HCT116 (cell line): Measurements from ENCODE around the gene TLE4. TPM values are rescaled to one million over a fixed set of nuclear protein-coding genes. Genes with fewer than 3 reads are reported as not detected.

Experiments
- ATAC-seq: fragments of 200-7000 bp; cut with Tn5 transposase; 2 replicates; pipeline ENCODE4 v1.9.1; 2020; ENCODE audit warnings: mild to moderate bottlenecking, moderate library complexity
- BruUV-seq: library from RNA; stranded (reverse); fragments of 400-500 nt; replicated peaks from 2 replicates; lab custom pipeline; 2021; lab: Mats Ljungman, UMichigan
- CTCF ChIA-PET: fragments of 300-600 bp; sonication (Branson Sonifier 250); formaldehyde crosslinking; loops from one replicate; lab custom pipeline; 2021; ENCODE audit warnings: antibody characterized with exemption; lab: Charles Lee
- POLR2A ChIA-PET: fragments of 300-600, 350-600 bp; sonication (Branson Sonifier 250); formaldehyde crosslinking; loops from one replicate; lab custom pipeline; 2021; ENCODE audit warnings: antibody characterized with exemption; lab: Charles Lee
- RAD21 ChIA-PET, 2 experiments: fragments of 300-600 bp; sonication (Branson Sonifier 250); formaldehyde crosslinking; loops; one replicate each; lab custom pipeline; 2023; ENCODE audit warnings: low total read pairs in 2 of 2; ENCODE audit not compliant: uncharacterized antibody in 2 of 2, unreplicated experiment in 2 of 2, low non-redundant PET in 1 of 2; lab: Charles Lee
- DNase-seq: peaks from one replicate; pipeline ENCODE4 v3.0.0-alpha.2; 2010; ENCODE audit warnings: low read depth, low spot score
- H2AFZ ChIP-seq: fragments of 200-600 bp; shearing (Covaris generic), sonication (generic); 2 replicates; pipeline ENCODE4 v1.6.1; 2017; ENCODE audit warnings: low read depth, mixed run types, mixed read lengths, antibody characterized with exemption, low read length; ENCODE audit not compliant: poor library complexity, severe bottlenecking
- H3K27ac ChIP-seq: 2 replicates; pipeline ENCODE4 v1.5.1; 2012; ENCODE audit warnings: low read depth, low read length
- H3K27me3 ChIP-seq: fragments of 200-600 bp; sonication (generic); 2 replicates; pipeline ENCODE4 v1.6.1; 2016; ENCODE audit warnings: mixed run types, low read length, mixed read lengths; ENCODE audit not compliant: insufficient read depth
- H3K36me3 ChIP-seq, 2 experiments: fragments of 200-500 bp in 1 of 2; fragments of 200-600 bp in 1 of 2; sonication (Bioruptor generic) in 1 of 2; sonication (generic) in 1 of 2; 2 replicates each; pipeline versions ENCODE4 v1.5.1 to v1.6.1; 2014 to 2016; ENCODE audit warnings: low read length in 2 of 2, inconsistent platforms in 1 of 2, mixed read lengths in 1 of 2, mixed run types in 1 of 2; ENCODE audit not compliant: insufficient read depth in 2 of 2, control insufficient read depth in 1 of 2
- H3K4me1 ChIP-seq, 2 experiments: fragments of 200-600 bp in 1 of 2; sonication (generic) in 1 of 2; 2 replicates each; pipeline versions ENCODE4 v1.5.1 to v1.6.1; 2012 to 2017; ENCODE audit warnings: low read length in 2 of 2, inconsistent platforms in 1 of 2, mild to moderate bottlenecking in 1 of 2, mixed read lengths in 1 of 2, mixed run types in 1 of 2, moderate library complexity in 1 of 2; ENCODE audit not compliant: insufficient read depth in 2 of 2, control insufficient read depth in 1 of 2
- H3K4me2 ChIP-seq: fragments of 200-600 bp; sonication (generic); 2 replicates; pipeline ENCODE4 v1.6.1; 2017; ENCODE audit warnings: mixed run types, low read length, mixed read lengths
- H3K4me3 ChIP-seq, 2 experiments: fragments of 200-600 bp in 1 of 2; sonication (generic) in 1 of 2; replicated peaks in 1 of 2; 2 replicates each; pipeline ENCODE4 v1.5.1; 2011 to 2016; ENCODE audit warnings: low read length in 2 of 2, control low read depth in 1 of 2, low read depth in 1 of 2, mild to moderate bottlenecking in 1 of 2, mixed read lengths in 1 of 2, mixed run types in 1 of 2
- H3K79me2 ChIP-seq: fragments of 200-600 bp; sonication (generic); 2 replicates; pipeline ENCODE4 v1.6.1; 2017; ENCODE audit warnings: mild to moderate bottlenecking, mixed run types, low read length, moderate library complexity, mixed read lengths; ENCODE audit not compliant: insufficient read depth
- H3K9ac ChIP-seq: fragments of 200-600 bp; sonication (generic); 2 replicates; pipeline ENCODE4 v1.6.1; 2016; ENCODE audit warnings: low read length, mixed read lengths
- H3K9me2 ChIP-seq: fragments of 200-600 bp; sonication (generic), shearing (Covaris generic); 2 replicates; pipeline ENCODE4 v1.6.1; 2017; ENCODE audit warnings: mixed run types, mild to moderate bottlenecking, moderate library complexity; ENCODE audit not compliant: insufficient read depth
- H3K9me3 ChIP-seq, 2 experiments: fragments of 200-500 bp in 1 of 2; fragments of 200-600 bp in 1 of 2; sonication (Bioruptor generic) in 1 of 2; sonication (generic) in 1 of 2; 2 replicates each; pipeline ENCODE4 v1.6.1; 2014 to 2017; ENCODE audit warnings: low read length in 2 of 2, mixed read lengths in 2 of 2, inconsistent platforms in 1 of 2, low read depth in 1 of 2, mild to moderate bottlenecking in 1 of 2, mixed run types in 1 of 2, moderate library complexity in 1 of 2; ENCODE audit not compliant: control insufficient read depth in 1 of 2, insufficient read depth in 1 of 2
- H4K20me1 ChIP-seq: fragments of 200-600 bp; sonication (generic), shearing (Covaris generic); 2 replicates; pipeline ENCODE4 v1.6.1; 2017; ENCODE audit warnings: mixed run types, mild to moderate bottlenecking, moderate library complexity; ENCODE audit not compliant: insufficient read depth
- ATF3 ChIP-seq: IDR thresholded peaks from 2 replicates; pipeline ENCODE4 v1.6.1; 2012
- CEBPB ChIP-seq: IDR thresholded peaks from 2 replicates; pipeline ENCODE4 v1.6.1; 2012; ENCODE audit warnings: low read depth
- CTCF ChIP-seq, 3 experiments: fragments of 200-600 bp in 1 of 3; sonication (generic) in 1 of 3; IDR thresholded peaks in 2 of 3; conservative IDR thresholded peaks in 1 of 3; 2 replicates each; pipeline ENCODE4 v1.5.1; 2012 to 2017; ENCODE audit warnings: low read depth in 2 of 3, low read length in 2 of 3, antibody characterized with exemption in 1 of 3, borderline replicate concordance in 1 of 3, control low read depth in 1 of 3, mild to moderate bottlenecking in 1 of 3, mixed read lengths in 1 of 3, mixed run types in 1 of 3, moderate library complexity in 1 of 3; ENCODE audit not compliant: insufficient read depth in 1 of 3
- EGR1 ChIP-seq: IDR thresholded peaks from 2 replicates; pipeline ENCODE4 v1.6.1; 2012; ENCODE audit warnings: low read depth
- ELF1 ChIP-seq: IDR thresholded peaks from 2 replicates; pipeline ENCODE4 v1.6.1; 2012; ENCODE audit warnings: low read depth, borderline replicate concordance
- EZH2 ChIP-seq: fragments of 200-600 bp; sonication (generic); IDR thresholded peaks from 2 replicates; pipeline ENCODE4 v1.6.1; 2017; ENCODE audit warnings: antibody characterized with exemption, mixed run types
- EZH2phosphoT487 ChIP-seq: fragments of 200-600 bp; IDR thresholded peaks from 2 replicates; pipeline ENCODE4 v1.6.1; 2018; ENCODE audit warnings: antibody characterized with exemption, borderline replicate concordance
- FOSL1 ChIP-seq: IDR thresholded peaks from 2 replicates; pipeline ENCODE4 v1.6.1; 2012; ENCODE audit warnings: low read depth
- POLR2A ChIP-seq: IDR thresholded peaks from 2 replicates; pipeline ENCODE4 v1.7.0; 2011; ENCODE audit warnings: borderline replicate concordance; ENCODE audit not compliant: insufficient read depth, insufficient read length; ENCODE audit errors: extremely low read depth
- RAD21 ChIP-seq: IDR thresholded peaks from 2 replicates; pipeline ENCODE4 v1.6.1; 2012; ENCODE audit warnings: low read depth, mild to moderate bottlenecking
- SIN3A ChIP-seq: IDR thresholded peaks from 2 replicates; pipeline ENCODE4 v1.6.1; 2012; ENCODE audit warnings: low read depth
- SRF ChIP-seq: IDR thresholded peaks from 2 replicates; pipeline ENCODE4 v1.6.1; 2012; ENCODE audit warnings: low read depth
- ZBTB33 ChIP-seq: IDR thresholded peaks from 2 replicates; pipeline ENCODE4 v1.6.1; 2011; ENCODE audit warnings: mild to moderate bottlenecking, low read length, moderate library complexity; ENCODE audit not compliant: insufficient replicate concordance; ENCODE audit errors: extremely low read depth
- ZFX ChIP-seq: fragments of 450-650 bp; IDR thresholded peaks from 2 replicates; pipeline ENCODE4 v1.6.1; 2017
- intact Hi-C: fragments of 100-400 bp; cut with micrococcal nuclease; formaldehyde crosslinking; loops from 2 replicates; pipeline ENCODE4 v1.10.0; 2022
- total RNA-seq: library from RNA; stranded (reverse); gene quantifications from one replicate; pipeline ENCODE4 v1.2.1, GENCODE V29; 2021; ENCODE audit not compliant: unreplicated experiment

Gene TLE4
- total RNA-seq, 1 experiment from 2014 or later = 0.39 TPM

GRCh38 chr9:79522793-79523192, 49.0 kb upstream of the TLE4 start:
- H3K79me2 ChIP-seq = no peaks in the 10 kb centered on the region
- no peak overlapping the region for H3K27ac ChIP-seq
- BruUV-seq = no TSS peak
- RAD21 ChIA-PET = no interaction called here
- H3K4me1 ChIP-seq = no peaks in the 10 kb centered on the region
- no peak for ATAC-seq
- no peaks in the 10 kb centered on the region for H3K9me2 ChIP-seq
- CTCF ChIA-PET = no interaction called here
- intact Hi-C loops = no loop called here
- H2AFZ ChIP-seq = no peak overlapping the region
- H3K36me3 ChIP-seq = no peaks in the 10 kb centered on the region
- no peak for TF ChIP-seq ZFX
- no peak for TF ChIP-seq SIN3A
- no peak for TF ChIP-seq ZBTB33
- no peak for TF ChIP-seq EGR1
- no peak for TF ChIP-seq ATF3
- TF ChIP-seq EZH2 = no peak
- no peak for TF ChIP-seq CTCF (IDR thresholded peaks at IDR 0.05 in 2 of 3, conservative IDR thresholded peaks at IDR 0.05 in 1 of 3; ENCODE audit: borderline replicate concordance in 1 of 3, insufficient read depth in 1 of 3, low read depth in 2 of 3, low read length in 2 of 3)
- TF ChIP-seq EZH2phosphoT487 = no peak
- no peak for TF ChIP-seq SRF
- TF ChIP-seq POLR2A = no peak
- no peak for TF ChIP-seq RAD21
- no peak for TF ChIP-seq CEBPB
- no peak for TF ChIP-seq ELF1
- TF ChIP-seq FOSL1 = no peak
- POLR2A ChIA-PET = no interaction called here
- H4K20me1 ChIP-seq = no peaks in the 10 kb centered on the region
- H3K9me3 ChIP-seq = peaks cover 8 to 20% of the 10 kb centered on the region in 2 experiments; a peak in 2 of 4 replicates
- H3K9ac ChIP-seq = no peak overlapping the region
- H3K4me3 ChIP-seq = no peak overlapping the region
- DNase-seq = no peak
- no peaks in the 10 kb centered on the region for H3K27me3 ChIP-seq
- H3K4me2 ChIP-seq = no peak overlapping the region
